Rectal smooth muscle tissue (tissue), 1 donor: ENCODE measurements around the gene SHPK.

ENCODE experiments used
- H3K27ac ChIP-seq: one replicate; pipeline ENCODE4 v1.7.0; 2013; ENCODE audit warnings: low read depth, low read length, inconsistent platforms
- H3K27me3 ChIP-seq: one replicate; pipeline ENCODE4 v1.7.0; 2013; ENCODE audit warnings: low read length; ENCODE audit not compliant: control insufficient read depth, insufficient read depth
- H3K36me3 ChIP-seq: one replicate; pipeline ENCODE4 v1.7.0; 2013; ENCODE audit warnings: low read length; ENCODE audit not compliant: control insufficient read depth, insufficient read depth
- H3K4me1 ChIP-seq: one replicate; pipeline ENCODE4 v1.7.0; 2013; ENCODE audit warnings: low read length; ENCODE audit not compliant: control insufficient read depth, insufficient read depth
- H3K4me3 ChIP-seq: one replicate; pipeline ENCODE4 v1.7.0; 2013; ENCODE audit warnings: low read length
- H3K9ac ChIP-seq: one replicate; pipeline ENCODE4 v1.7.0; 2013; ENCODE audit warnings: low read length

The SHPK gene

GRCh38 chr17:3669085-3669347, 33.0 kb upstream of the SHPK start:
- peak overlapping the region; percentile 96 for H3K4me3 ChIP-seq
- peak overlapping the region; percentile 88 for H3K27ac ChIP-seq
- H3K27me3 ChIP-seq: no peaks in the 10 kb centered on the region
- peaks cover 11% of the 10 kb centered on the region for H3K36me3 ChIP-seq
- H3K4me1 ChIP-seq: peaks cover 14% of the 10 kb centered on the region
- peak overlapping the region; percentile 77 for H3K9ac ChIP-seq

- Histone ChIP-seq H3K27me3 (no peaks in the 10 kb centered on the region), H3K4me3 (peak within 1 kb of the TSS; percentile 96), H3K9ac (peak within 1 kb of the TSS; percentile 91), H3K27ac (peak within 1 kb of the TSS; percentile 97), H3K4me1 (peaks cover 14% of the 10 kb centered on the region), H3K36me3 (peaks cover 16% of the 10 kb centered on the region)
These were observed 32.4 kb upstream of the SHPK start, which contains the start of the genes EMC6 and TAX1BP3 for GRCh38 chr17:3668279-3669084. EMC6 (plus strand) TSS chr17:3668812; CDS start chr17:3669147, 335 bp downstream. TAX1BP3 (minus strand) TSS chr17:3668578; CDS start chr17:3668526, 52 bp downstream.

DNA sequence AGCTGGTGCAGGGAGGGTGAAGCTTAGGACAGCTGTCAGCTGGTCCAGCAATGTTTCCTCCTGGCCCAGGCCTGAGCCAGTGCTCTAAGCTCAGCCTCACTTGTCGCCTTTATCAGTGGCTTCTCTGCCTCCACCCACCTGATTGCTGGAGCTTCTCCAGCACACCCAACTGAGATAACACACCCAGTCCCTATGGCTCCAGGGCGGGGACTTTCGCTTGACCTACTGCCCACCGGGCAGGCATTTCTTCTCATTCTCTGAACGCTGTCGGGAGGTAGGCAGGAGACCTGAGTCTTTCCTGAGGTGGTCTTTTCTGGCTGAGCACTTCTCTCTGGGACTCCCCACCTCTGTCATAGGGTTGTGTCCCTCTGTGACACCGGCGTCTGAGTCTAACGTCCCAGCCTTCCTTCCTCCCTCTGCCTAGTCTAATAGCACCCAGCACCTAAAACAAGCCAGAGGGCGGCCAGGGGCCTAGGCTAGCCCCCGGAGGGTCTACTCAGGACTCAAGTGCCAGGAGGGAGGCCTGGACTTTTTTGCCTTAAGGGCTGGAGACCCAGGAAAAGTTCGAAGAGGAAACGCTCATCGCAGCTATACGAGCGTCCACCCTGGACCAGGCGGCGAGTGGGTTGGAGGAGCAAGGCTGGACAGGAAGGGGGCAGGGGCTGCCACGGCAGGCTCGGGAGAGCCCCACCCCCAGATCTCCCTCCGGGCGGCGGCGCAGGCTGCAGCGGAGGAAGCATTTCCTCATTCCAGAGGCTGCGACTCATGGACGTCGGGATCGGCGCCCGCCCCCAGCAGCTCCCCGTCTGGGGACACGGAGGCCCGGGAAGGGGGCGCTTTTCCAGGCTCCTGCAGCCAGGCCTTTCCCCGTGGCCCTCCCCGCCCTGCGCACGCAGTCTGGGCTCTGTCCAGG, 31.6 kb upstream of the SHPK start:
- peak overlapping the region; percentile 97 for H3K27ac ChIP-seq
- peaks cover 20% of the 10 kb centered on the region for H3K36me3 ChIP-seq
- peaks cover 14% of the 10 kb centered on the region for H3K4me1 ChIP-seq
- no peaks in the 10 kb centered on the region for H3K27me3 ChIP-seq
- H3K9ac ChIP-seq: peak overlapping the region; percentile 91
- H3K4me3 ChIP-seq: peak overlapping the region; percentile 93

GRCh38 chr17:3666516-3666915, 30.5 kb upstream of the SHPK start:
- peak overlapping the region; percentile 4 for H3K9ac ChIP-seq
- H3K27me3 ChIP-seq: no peaks in the 10 kb centered on the region
- peaks cover 14% of the 10 kb centered on the region for H3K4me1 ChIP-seq
- H3K27ac ChIP-seq: no peak overlapping the region
- H3K36me3 ChIP-seq: peaks cover 17% of the 10 kb centered on the region
- H3K4me3 ChIP-seq: peak overlapping the region; percentile 2

- Histone ChIP-seq H3K27ac (no peak overlapping the region), H3K4me1 (peaks cover 14% of the 10 kb centered on the region), H3K4me3 (no peak overlapping the region), H3K36me3 (peaks cover 17% of the 10 kb centered on the region), H3K27me3 (no peaks in the 10 kb centered on the region), H3K9ac (no peak overlapping the region)
These were observed 29.8 kb upstream of the SHPK start for GRCh38 chr17:3665834-3666233.

DNA sequence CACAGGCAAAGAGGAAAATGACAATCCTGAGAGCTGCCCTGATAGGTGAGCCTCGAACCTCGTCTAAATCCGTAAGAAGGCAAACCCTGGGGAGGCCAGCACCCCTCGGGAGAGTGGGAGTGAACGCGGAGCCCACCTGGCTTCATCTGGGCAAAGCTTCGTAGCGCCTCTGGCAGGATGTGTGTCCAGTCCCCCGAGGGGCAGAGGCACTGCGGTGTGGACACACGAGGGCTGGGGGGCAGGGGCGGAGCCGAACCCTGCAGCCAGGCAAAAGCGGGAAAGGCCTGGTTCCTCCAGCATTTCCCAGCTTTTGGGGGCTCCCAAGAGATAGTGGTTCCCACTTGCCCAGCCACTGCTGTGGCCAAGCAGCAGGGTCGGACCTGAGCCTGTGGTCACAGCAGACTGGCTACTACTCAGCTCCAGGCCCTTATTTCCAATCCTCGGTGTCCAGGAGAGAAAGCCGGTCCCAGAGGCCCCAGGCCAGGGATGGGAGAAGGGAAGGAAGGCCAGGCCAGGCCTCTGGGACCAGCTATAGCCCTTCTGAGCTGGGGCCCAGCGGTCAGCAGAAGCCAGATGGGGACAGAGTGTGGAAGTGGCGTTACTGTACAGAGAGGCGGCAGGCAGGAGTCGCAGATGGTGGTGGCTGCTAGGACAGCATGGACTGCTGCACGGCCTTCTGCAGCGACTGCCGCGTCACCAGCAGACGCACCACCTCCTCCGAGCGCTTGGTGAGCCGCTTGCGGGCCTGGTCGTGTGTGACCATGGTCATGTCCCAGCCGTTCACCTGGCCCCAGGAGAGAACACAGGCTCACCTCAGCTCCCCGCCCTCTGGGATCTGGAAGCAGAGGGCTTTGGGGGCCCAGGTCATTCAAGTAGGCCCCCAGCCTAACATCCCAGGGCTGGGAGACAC, 27.3 kb upstream of the SHPK start:
- peaks cover 17% of the 10 kb centered on the region for H3K36me3 ChIP-seq
- H3K27ac ChIP-seq: no peak overlapping the region
- H3K4me3 ChIP-seq: no peak overlapping the region
- peaks cover 13% of the 10 kb centered on the region for H3K4me1 ChIP-seq
- H3K27me3 ChIP-seq: no peaks in the 10 kb centered on the region
- H3K9ac ChIP-seq: no peak overlapping the region

- Histone ChIP-seq H3K4me1 (peaks cover 4% of the 10 kb centered on the region), H3K9ac (no peak overlapping the region), H3K4me3 (no peak overlapping the region), H3K27me3 (no peaks in the 10 kb centered on the region), H3K27ac (peak overlapping the region; percentile 25), H3K36me3 (peaks cover 17% of the 10 kb centered on the region)
These were observed 24.4 kb upstream of the SHPK start for GRCh38 chr17:3660311-3660891.

GRCh38 chr17:3659541-3660111, 23.6 kb upstream of the SHPK start:
- Histone ChIP-seq H3K9ac (no peak overlapping the region), H3K27me3 (no peaks in the 10 kb centered on the region), H3K27ac (peak overlapping the region; percentile 25), H3K4me3 (no peak overlapping the region), H3K4me1 (peaks cover 4% of the 10 kb centered on the region), H3K36me3 (peaks cover 14% of the 10 kb centered on the region)

GRCh38 chr17:3658784-3659449, 22.9 kb upstream of the SHPK start:
- Histone ChIP-seq H3K4me1 (peaks cover 4% of the 10 kb centered on the region), H3K9ac (no peak overlapping the region), H3K27ac (peak overlapping the region; percentile 25), H3K27me3 (no peaks in the 10 kb centered on the region), H3K4me3 (no peak overlapping the region), H3K36me3 (peaks cover 7% of the 10 kb centered on the region)

GRCh38 chr17:3657874-3658783, 22.1 kb upstream of the SHPK start:
- H3K4me1 ChIP-seq: peaks cover 4% of the 10 kb centered on the region
- no peak overlapping the region for H3K9ac ChIP-seq
- H3K27me3 ChIP-seq: no peaks in the 10 kb centered on the region
- H3K27ac ChIP-seq: no peak overlapping the region
- H3K4me3 ChIP-seq: no peak overlapping the region
- peaks cover 2% of the 10 kb centered on the region for H3K36me3 ChIP-seq
